ENCODE measurements around the gene GNGT2.

Gene GNGT2

GRCh38 chr17:49230636-49231562 lies 20.5 kb upstream of the GNGT2 start, which contains the start of gene PHOSPHO1:
TSS of gene PHOSPHO1 (minus strand) at chr17:49230787. CDS start at chr17:49226691, 4,096 bp downstream.
- peak; percentile 4 for DNase-seq (ENCODE audit: low read depth)
- TF ChIP-seq CTCF (IDR thresholded peaks at IDR 0.05; ENCODE audit: control insufficient read depth, insufficient read depth, low read depth, low read length, missing control alignments) = no peak
- peak within 1 kb of the TSS; percentile 59 for H3K4me3 ChIP-seq (ENCODE audit: control insufficient read depth, low read depth, low read length)

GRCh38 chr17:49229805-49230600 lies 19.6 kb upstream of the GNGT2 start:
- no peak for DNase-seq (ENCODE audit: low read depth)
- peak overlapping the region; percentile 59 for H3K4me3 ChIP-seq (ENCODE audit: control insufficient read depth, low read depth, low read length)
- TF ChIP-seq CTCF (IDR thresholded peaks at IDR 0.05; ENCODE audit: control insufficient read depth, insufficient read depth, low read depth, low read length, missing control alignments) = no peak

- no peak for TF ChIP-seq CTCF (IDR thresholded peaks at IDR 0.05; ENCODE audit: control insufficient read depth, insufficient read depth, low read depth, low read length, missing control alignments)
- no peak for DNase-seq (ENCODE audit: low read depth)
- no peak overlapping the region for H3K4me3 ChIP-seq (ENCODE audit: control insufficient read depth, low read depth, low read length)
Measured at GRCh38 chr17:49229076-49229804, 18.9 kb upstream of the GNGT2 start.

GRCh38 chr17:49227436-49228261 lies 17.3 kb upstream of the GNGT2 start:
- DNase-seq (ENCODE audit: low read depth) = peak; percentile 11
- peak; percentile 88 for TF ChIP-seq CTCF (IDR thresholded peaks at IDR 0.05; ENCODE audit: control insufficient read depth, insufficient read depth, low read depth, low read length, missing control alignments)
- H3K4me3 ChIP-seq (ENCODE audit: control insufficient read depth, low read depth, low read length) = no peak overlapping the region

GRCh38 chr17:49226771-49227435 lies 16.5 kb upstream of the GNGT2 start:
- no peak overlapping the region for H3K4me3 ChIP-seq (ENCODE audit: control insufficient read depth, low read depth, low read length)
- no peak for TF ChIP-seq CTCF (IDR thresholded peaks at IDR 0.05; ENCODE audit: control insufficient read depth, insufficient read depth, low read depth, low read length, missing control alignments)
- no peak for DNase-seq (ENCODE audit: low read depth)

Data from AG09309 (cell line).